Heart right ventricle (tissue), 16 donors: ENCODE measurements around the gene PDSS2. TPM values are rescaled to one million over a fixed set of nuclear protein-coding genes. Genes with fewer than 3 reads are reported as not detected.

ENCODE experiments used
- ATAC-seq, 8 donors: fragments of 200-7000 bp; cut with Tn5 transposase; one replicate each; pipeline ENCODE4 v1.9.1; 2020; ENCODE audit warnings: mild to moderate bottlenecking in 8 of 8, moderate library complexity in 8 of 8, moderate number of reproducible peaks in 1 of 8
- DNase-seq, 2 donors: peaks; one replicate each; pipeline ENCODE4 v3.0.0-alpha.2; 2020
- H3K27ac ChIP-seq, 10 donors: fragments of 200-600 bp; sonication (generic) in 2 of 10; one replicate each; pipeline versions ENCODE4 v1.5.0 to v1.8.0; 2020 to 2022; ENCODE audit warnings: mild to moderate bottlenecking in 3 of 10
- H3K27me3 ChIP-seq, 7 donors: fragments of 200-600 bp; one replicate each; pipeline ENCODE4 v1.8.0; 2021 to 2022; ENCODE audit warnings: mild to moderate bottlenecking in 2 of 7
- H3K36me3 ChIP-seq, 9 donors: fragments of 200-600 bp; sonication (generic) in 1 of 9; one replicate each; pipeline versions ENCODE4 v1.5.0 to v1.8.0; 2020 to 2022; ENCODE audit warnings: mild to moderate bottlenecking in 2 of 9
- H3K4me1 ChIP-seq, 9 donors: fragments of 200-600 bp; sonication (generic) in 1 of 9; one replicate each; pipeline versions ENCODE4 v1.5.0 to v1.8.0; 2020 to 2022; ENCODE audit warnings: mild to moderate bottlenecking in 4 of 9
- H3K4me3 ChIP-seq, 10 donors: fragments of 200-600 bp; sonication (generic) in 2 of 10; one replicate each; pipeline versions ENCODE4 v1.5.0 to v1.8.0; 2020 to 2022; ENCODE audit warnings: mild to moderate bottlenecking in 7 of 10, moderate library complexity in 2 of 10
- H3K9me3 ChIP-seq, 11 donors: fragments of 200-600 bp in 10 of 11; sonication (generic) in 2 of 11; one replicate each; pipeline versions ENCODE4 v1.5.0 to v1.8.0; 2013 to 2022; ENCODE audit warnings: mild to moderate bottlenecking in 2 of 11, control low read depth in 1 of 11, moderate library complexity in 1 of 11
- CTCF ChIP-seq, 9 donors: fragments of 200-600 bp; sonication (generic) in 2 of 9; IDR thresholded peaks; one replicate each; pipeline versions ENCODE4 v1.5.0 to v1.8.0; 2021 to 2022; ENCODE audit warnings: antibody characterized with exemption in 9 of 9, mild to moderate bottlenecking in 5 of 9, moderate library complexity in 1 of 9
- WGBS, 2 donors: extraction: QIAGEN DNeasy Blood & Tissue Kit; methylation state at CpG; one replicate each; pipeline ENCODE4 v1.1.7; 2013; ENCODE audit warnings: inconsistent platforms in 1 of 2; 5-methylcytosine and 5-hydroxymethylcytosine counted together
- intact Hi-C, 10 donors: fragments of 100-400 bp; cut with DNase I; formaldehyde crosslinking; loops; one replicate each; pipeline versions ENCODE4 v1.11.1 to v1.14.2; 2022
- polyA plus RNA-seq, 2 donors: library from polyadenylated mRNA; stranded (reverse); fragments of 200-250 nt; gene quantifications; one replicate each; pipeline ENCODE4 v1.2.3, GENCODE V29; 2013
- total RNA-seq, 10 donors: library from RNA; stranded (reverse); fragmentation: NEBNext Ultra II Directional in 3 of 10; extraction: Animal tissue kit (Norgen Biotek cat#: 25700) in 3 of 10; gene quantifications; one replicate each; pipeline versions ENCODE4 v1.2.1 to v1.2.4, GENCODE V29; 2021 to 2023
- donor health status: Arrhythmogenic right ventricular cardiomyopathy.
- donor health status: ischemic (EF 13 %, LVEDD 7.1; RV severe dilation, severe dysfunction).
- donor health status: healthy with polysubstance abuse.
- donor health status: DM: no; HTN: yes; CAD: no.
- donor health status: DM: no; HTN: no; CAD: no.
- donor health status: ischemic (EF 25% LVEDD 6.9; RV normal size, moderate dysfunction).
- donor health status: ischemic (EF 25% LVEDD 5.7; RV mildly dilated, moderate dysfunction).
- donor health status: healthy.
- donor health status: DM: yes; HTN: yes; CAD: no.
- donor health status: Ischemic cardiomyopathy.
- donor health status: ischemic (EF 35%, LVEDD 5.7; RV mildly dilated, moderate dysfunction).
- donor health status: nonischemic (EF 11% LVEDD 7.7; RV severe dilation, severe dysfunction).
- donor health status: DM: yes; HTN: yes; CAD: no.
- donor health status: PGD.
- donor health status: ischemic (EF 29% LVEDD 5.4; RV normal size, mild dysfunction).
- donor health status: nonischemic (EF 23%, LVEDD 6.1; RV moderate dilation, normal function).

The PDSS2 gene
- total and polyA plus RNA-seq, 12 donors = 5.5 to 22.2 (median 18.0) TPM

- ATAC-seq (no peak), DNase-seq (no peak)
- no peak for TF ChIP-seq CTCF (IDR thresholded peaks at IDR 0.05)
- no peak overlapping the region for H3K27ac ChIP-seq
- peaks cover 0 to 25% (median 9%) of the 10 kb centered on the region in 11 donors for H3K9me3 ChIP-seq
- intact Hi-C loops = no loop called here
- H3K36me3 ChIP-seq = no peaks in the 10 kb centered on the region
- H3K4me1 ChIP-seq = peaks cover 0 to 8% (median 0%) of the 10 kb centered on the region in 9 donors
- H3K4me3 ChIP-seq = no peak overlapping the region
- WGBS, 2 donors = 89 to 91% methylated on average over 7 of the region's 7 CpGs
- no peaks in the 10 kb centered on the region for H3K27me3 ChIP-seq
These were observed 15.6 kb downstream of the PDSS2 start for GRCh38 chr6:107443608-107444267.

- intact Hi-C loops = no loop called here
- DNase-seq = no peak
- H3K27ac ChIP-seq = no peak overlapping the region
- H3K4me1 ChIP-seq = peaks cover 0 to 8% (median 0%) of the 10 kb centered on the region in 9 donors
- peaks cover 0 to 18% (median 9%) of the 10 kb centered on the region in 11 donors for H3K9me3 ChIP-seq
- H3K4me3 ChIP-seq = no peak overlapping the region
- H3K36me3 ChIP-seq = no peaks in the 10 kb centered on the region
- ATAC-seq = no peak
- WGBS, 2 donors = 90 to 93% methylated on average over 2 of the region's 2 CpGs
- no peak for TF ChIP-seq CTCF (IDR thresholded peaks at IDR 0.05)
- no peaks in the 10 kb centered on the region for H3K27me3 ChIP-seq
These were observed 16.3 kb downstream of the PDSS2 start for GRCh38 chr6:107442938-107443607.

- peaks cover 0 to 4% (median 0%) of the 10 kb centered on the region in 11 donors for H3K9me3 ChIP-seq
- no peak for ATAC-seq
- no peak overlapping the region for H3K27ac ChIP-seq
- intact Hi-C loops = no loop called here
- H3K4me3 ChIP-seq = no peak overlapping the region
- WGBS, 2 donors = 96 to 100% methylated on average over 1 of the region's 1 CpG
- no peaks in the 10 kb centered on the region for H3K36me3 ChIP-seq
- TF ChIP-seq CTCF (IDR thresholded peaks at IDR 0.05) = no peak
- no peak for DNase-seq
- peaks cover 0 to 10% (median 0%) of the 10 kb centered on the region in 9 donors for H3K4me1 ChIP-seq
- no peaks in the 10 kb centered on the region for H3K27me3 ChIP-seq
These were observed 17.7 kb downstream of the PDSS2 start for GRCh38 chr6:107441682-107442081.

- Histone ChIP-seq H3K27ac (no peak overlapping the region), H3K27me3 (no peaks in the 10 kb centered on the region), H3K4me1 (peaks cover 0 to 17% (median 0%) of the 10 kb centered on the region in 9 donors), H3K4me3 (no peak overlapping the region), H3K9me3 (no peaks in the 10 kb centered on the region), H3K36me3 (no peaks in the 10 kb centered on the region)
- ATAC-seq = no peak
- no peak for DNase-seq
- intact Hi-C loops = no loop called here
- TF ChIP-seq CTCF (IDR thresholded peaks at IDR 0.05) = no peak
These were observed 18.4 kb downstream of the PDSS2 start for GRCh38 chr6:107440936-107441335.
